GM12864 (cell line): Measurements from ENCODE around the gene LYPD8.

Experiments used
- DNase-seq: peaks from one replicate; pipeline ENCODE4 v3.0.0-alpha.2; 2011; ENCODE audit warnings: low read depth
- H3K4me3 ChIP-seq: 2 replicates; pipeline ENCODE4 v1.5.1; 2011; ENCODE audit warnings: mild to moderate bottlenecking, low read depth, low read length, control low read depth
- TF ChIP-seq, protein P1 (sequence below): IDR thresholded peaks from 2 replicates; pipeline ENCODE4 v1.5.1; 2011; ENCODE audit warnings: low read depth, mild to moderate bottlenecking, moderate library complexity, low read length, control low read depth, inconsistent platforms; ENCODE audit errors: missing control alignments

Gene LYPD8

DNA sequence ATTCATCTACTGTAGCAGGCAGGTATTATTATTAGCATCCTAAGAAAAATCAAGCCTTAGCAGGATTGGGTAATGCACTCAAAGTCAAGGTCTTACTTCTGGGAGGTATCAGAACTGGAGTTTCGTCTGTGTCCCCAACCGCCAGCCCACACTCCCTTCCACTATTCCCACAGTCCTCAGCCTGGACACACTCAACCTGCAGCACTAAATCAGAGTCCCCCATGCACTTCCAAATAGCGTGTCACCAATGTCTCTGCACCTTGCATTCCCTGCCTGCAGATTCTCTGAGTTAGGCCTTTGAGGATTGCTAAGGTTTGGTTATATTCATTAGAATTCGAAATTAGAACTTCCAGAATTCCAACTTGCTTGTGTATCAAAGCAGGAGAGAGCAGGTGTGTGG, 3.9 kb downstream of the LYPD8 start:
- no peak overlapping the region for H3K4me3 ChIP-seq
- TF ChIP-seq, protein P1, sequence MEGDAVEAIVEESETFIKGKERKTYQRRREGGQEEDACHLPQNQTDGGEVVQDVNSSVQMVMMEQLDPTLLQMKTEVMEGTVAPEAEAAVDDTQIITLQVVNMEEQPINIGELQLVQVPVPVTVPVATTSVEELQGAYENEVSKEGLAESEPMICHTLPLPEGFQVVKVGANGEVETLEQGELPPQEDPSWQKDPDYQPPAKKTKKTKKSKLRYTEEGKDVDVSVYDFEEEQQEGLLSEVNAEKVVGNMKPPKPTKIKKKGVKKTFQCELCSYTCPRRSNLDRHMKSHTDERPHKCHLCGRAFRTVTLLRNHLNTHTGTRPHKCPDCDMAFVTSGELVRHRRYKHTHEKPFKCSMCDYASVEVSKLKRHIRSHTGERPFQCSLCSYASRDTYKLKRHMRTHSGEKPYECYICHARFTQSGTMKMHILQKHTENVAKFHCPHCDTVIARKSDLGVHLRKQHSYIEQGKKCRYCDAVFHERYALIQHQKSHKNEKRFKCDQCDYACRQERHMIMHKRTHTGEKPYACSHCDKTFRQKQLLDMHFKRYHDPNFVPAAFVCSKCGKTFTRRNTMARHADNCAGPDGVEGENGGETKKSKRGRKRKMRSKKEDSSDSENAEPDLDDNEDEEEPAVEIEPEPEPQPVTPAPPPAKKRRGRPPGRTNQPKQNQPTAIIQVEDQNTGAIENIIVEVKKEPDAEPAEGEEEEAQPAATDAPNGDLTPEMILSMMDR = no peak
- no peak for DNase-seq

DNA sequence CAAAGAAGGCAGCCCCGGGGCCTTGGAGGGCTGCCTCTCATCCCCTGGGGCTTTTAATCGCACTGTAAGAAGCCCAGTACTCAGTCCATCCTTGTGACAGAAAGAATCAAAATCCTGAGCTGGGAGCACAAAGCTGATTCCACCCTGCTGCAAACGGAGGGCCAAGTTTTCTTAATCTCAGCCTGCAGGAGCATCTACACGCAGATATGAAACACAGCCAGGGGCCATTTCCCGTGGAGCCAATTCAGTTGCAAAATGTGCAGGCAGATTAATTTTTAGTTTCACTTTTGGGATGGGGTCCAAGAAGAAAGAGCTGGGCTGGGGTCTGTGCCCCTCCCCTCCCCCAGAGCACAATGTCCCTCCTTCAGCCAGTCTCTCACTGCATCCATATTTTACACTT, 4.4 kb downstream of the LYPD8 start:
- TF ChIP-seq, protein P1 = no peak
- no peak for DNase-seq
- no peak overlapping the region for H3K4me3 ChIP-seq

DNA sequence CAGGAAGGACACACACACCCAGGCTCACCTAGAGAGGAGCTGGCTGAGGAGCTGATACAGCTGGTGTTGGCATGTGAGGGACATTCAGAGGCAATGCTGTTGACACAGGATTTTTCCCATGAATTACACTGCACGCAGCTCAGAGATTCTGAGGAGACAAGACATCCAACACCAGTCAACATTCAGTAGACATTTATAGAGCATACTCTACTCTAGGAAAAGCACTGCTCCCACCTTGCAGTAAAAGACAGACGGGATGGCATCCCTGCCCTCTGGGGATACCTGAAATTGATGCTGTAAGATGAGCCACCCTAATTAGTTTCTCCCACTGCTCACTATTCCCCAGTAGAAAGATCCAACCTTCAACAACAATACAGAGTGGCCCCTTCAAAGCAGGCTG, 5.1 kb downstream of the LYPD8 start:
- TF ChIP-seq, protein P1 = no peak
- no peak overlapping the region for H3K4me3 ChIP-seq
- DNase-seq = no peak

DNA sequence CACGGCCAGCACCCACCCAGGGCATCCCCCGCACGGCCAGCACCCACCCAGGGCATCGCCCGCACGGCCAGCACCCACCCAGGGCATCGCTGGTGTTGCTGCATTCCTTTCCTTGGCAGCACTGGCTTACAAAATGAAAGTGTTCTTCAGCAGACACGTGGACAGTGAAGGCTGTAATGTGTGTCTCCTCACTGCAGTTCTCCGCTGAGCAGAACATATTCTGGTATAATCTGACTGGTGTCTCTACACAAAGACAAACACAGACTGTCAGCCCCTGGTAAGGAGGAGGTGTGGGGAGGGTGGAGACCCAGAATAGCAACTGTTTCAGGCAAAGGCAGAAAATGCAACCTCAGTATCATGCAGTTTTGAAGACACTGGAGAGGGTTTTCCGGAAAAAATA, 7.3 kb downstream of the LYPD8 start:
- TF ChIP-seq, protein P1 = no peak
- no peak for DNase-seq
- no peak overlapping the region for H3K4me3 ChIP-seq

DNA sequence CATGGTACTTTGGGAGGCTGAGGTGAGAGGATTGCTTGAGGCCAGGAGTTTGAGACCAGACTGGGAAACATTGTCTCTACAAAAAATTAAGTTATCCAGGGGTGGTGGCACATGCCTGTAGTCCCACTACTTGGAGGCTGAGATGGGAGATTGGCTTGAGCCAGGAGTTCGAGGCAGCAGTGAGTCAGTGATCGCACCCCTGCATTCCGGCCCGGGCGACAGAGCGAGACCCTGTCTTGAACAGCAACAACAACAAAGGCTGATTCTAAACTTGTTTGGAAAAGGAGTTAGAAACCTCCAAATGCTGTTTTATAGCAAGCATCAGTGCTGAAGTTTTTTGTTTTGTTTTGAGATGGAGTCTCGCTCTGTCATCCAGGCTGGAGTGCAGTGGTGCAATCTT, 14.7 kb downstream of the LYPD8 start:
- no peak overlapping the region for H3K4me3 ChIP-seq
- TF ChIP-seq, protein P1 = no peak
- DNase-seq = no peak

DNA sequence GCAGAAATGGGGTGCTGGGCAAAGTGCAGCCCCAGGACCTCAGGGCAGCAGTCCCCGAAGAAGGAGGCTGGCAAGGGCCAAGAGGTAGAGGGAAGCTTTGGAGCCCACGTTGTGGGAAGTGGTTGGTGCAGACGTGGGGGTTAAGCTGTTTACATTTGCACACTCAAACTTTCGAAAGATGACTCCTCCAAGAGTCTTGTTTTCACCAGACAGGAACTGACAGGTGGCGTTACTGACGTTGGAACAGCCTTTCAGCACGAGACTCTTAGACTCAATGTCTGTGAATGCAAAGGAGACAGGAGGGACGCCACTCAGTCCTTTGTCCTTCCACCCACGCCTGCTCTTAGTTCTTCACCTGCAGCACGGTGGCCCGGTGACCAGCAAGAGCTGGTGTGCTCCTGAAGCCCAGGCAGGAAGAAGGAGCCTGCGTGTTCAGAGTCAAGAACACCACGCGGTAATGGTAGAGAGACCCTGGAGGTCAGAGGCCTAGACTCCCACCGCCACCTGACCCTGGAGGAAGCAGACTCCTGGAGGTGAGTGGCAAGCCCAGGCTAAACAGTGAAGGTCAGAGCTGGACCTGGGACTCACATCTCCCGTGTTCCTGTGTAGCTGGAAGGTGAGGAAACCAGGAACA, 15.9 kb downstream of the LYPD8 start:
- TF ChIP-seq, protein P1 = no peak
- no peak overlapping the region for H3K4me3 ChIP-seq
- DNase-seq = no peak

DNA sequence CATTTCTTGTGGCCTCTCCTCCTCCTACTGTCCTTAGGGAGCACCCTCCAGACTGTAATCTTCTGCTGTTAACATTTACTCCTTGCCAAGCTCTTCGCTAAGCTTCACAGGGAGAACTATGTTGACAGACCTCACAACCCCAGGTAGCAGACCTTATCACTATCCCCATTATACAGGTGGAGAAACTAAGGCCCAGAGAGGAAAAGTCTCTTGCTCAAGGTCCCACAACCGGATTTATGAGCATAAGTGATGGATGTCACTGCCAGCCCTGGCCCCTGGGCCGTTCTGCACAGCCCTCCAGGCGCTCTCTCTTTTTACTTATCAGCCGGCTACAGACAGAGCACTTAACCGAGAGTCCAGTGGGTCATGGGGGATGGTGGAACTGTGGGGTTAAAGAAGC, 18.1 kb downstream of the LYPD8 start:
- no peak overlapping the region for H3K4me3 ChIP-seq
- no peak for DNase-seq
- TF ChIP-seq, protein P1 = no peak
